Measurements from ENCODE around the gene FN3KRP. TPM values are rescaled to one million over a fixed set of nuclear protein-coding genes. Genes with fewer than 3 reads are reported as not detected.
"Not testable (repeated sequence)": the region's sequence is repeated elsewhere in the genome, so short reads cannot be mapped to it uniquely, and the experiment has no call there.

The FN3KRP gene
- total and polyA plus RNA-seq, 2 donors = 19.4 to 40.9 TPM

DNA sequence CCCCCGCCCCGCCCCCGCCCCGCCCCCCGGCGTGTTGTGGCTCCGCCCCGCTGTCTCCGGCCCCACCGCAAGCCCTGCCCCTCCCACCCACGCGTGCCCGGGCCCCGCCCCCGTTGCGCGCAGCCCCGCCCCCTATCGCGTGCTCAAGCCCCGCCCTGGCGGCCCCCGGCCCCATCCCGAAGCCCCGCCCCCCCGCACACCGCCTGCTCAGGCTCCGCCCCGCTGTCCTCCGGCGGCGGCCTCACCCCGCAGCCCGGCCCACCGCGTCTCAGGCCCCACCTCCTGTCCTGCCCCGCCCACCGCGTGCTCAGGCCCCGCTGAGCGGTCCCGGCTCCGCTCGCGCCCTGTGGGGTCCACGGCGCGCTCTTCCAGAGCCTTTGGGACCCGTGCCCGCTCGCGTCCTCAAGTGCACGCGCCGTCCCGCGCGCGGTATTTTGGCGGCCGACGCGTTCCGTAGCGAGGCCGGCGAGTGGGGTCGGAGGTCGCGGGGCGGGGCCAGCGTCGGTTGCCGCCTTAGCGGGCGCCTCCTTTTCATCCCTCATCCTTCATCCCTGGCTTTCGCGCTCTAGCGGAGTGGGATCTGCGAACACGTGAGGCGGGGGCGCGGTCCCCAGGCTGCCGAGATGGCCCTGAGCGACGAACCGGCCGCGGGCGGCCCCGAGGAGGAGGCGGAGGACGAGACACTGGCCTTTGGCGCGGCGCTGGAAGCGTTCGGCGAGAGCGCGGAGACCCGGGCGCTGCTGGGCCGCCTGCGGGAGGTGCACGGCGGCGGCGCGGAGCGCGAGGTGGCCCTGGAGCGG, 35.3 kb downstream of the FN3KRP start, which contains the start of gene TBCD:
TSS of gene TBCD (plus strand) at position 495 of the 800 bp plus-strand sequence. CDS start at position 624, 129 bp downstream.
- WGBS = 1% methylated on average over 111 of the region's 114 CpGs

DNA sequence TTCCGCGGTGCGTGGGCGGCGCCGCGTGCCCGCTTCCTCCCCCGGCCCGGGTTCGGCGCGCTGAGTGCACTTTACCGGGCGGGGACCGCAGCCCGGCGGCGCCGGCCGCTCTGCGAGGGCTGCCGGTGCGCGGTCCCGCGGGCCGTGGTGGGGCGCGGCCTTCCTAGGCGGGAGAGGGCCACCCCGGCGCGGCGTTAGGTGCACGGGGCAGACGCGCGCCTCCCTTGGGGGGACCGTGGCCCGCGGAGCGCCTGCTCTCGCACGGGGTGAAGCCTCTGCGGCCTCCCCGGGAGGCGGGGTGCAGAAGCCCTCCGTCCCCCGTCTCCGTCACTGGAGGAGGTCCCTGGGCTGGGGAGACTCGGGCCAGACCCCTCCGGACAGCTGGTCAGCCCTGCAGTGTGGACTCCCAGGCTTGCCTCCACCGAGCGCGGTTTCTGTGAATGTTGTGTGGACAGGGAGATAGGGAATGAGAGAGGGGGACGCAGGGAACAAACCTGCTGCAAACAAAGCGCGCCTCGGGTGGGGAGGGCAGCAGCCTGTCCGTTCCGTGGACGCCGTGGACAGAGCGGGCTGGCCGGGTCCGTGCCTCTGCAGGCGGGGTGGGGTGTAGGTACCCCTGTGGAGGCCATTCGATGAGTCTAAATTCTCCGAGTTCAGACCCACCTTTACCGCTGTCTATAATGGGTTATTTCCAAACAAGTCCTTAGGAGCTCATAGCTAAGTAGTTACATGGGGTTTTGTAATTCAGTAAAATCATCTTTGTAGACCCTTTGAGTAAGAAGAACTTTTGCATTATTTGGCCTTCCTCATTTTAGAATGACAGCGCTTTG, 36.1 kb downstream of the FN3KRP start:
- no peak overlapping the region for H3K27ac ChIP-seq (ENCODE audit: low read depth)
- H3K4me3 ChIP-seq (ENCODE audit: low read depth, low read length) = peak overlapping the region; percentile 84
- no peaks in the 10 kb centered on the region for H3K36me3 ChIP-seq (ENCODE audit: insufficient read depth)
- under 1% methylated on average over 72 of the region's 72 CpGs for WGBS
- H3K4me1 ChIP-seq (ENCODE audit: insufficient read depth) = no peaks in the 10 kb centered on the region
- DNase-seq (ENCODE audit: extremely low spot score) = no peak

More for the DNA sequence above, 35.3 kb downstream of the FN3KRP start, which contains the start of gene TBCD:
- H3K36me3 ChIP-seq (ENCODE audit: insufficient read depth) = no peaks in the 10 kb centered on the region
- DNase-seq (ENCODE audit: extremely low spot score) = no peak
- no peaks in the 10 kb centered on the region for H3K4me1 ChIP-seq (ENCODE audit: insufficient read depth)
- peak within 1 kb of the TSS; percentile 86 for H3K27ac ChIP-seq (ENCODE audit: low read depth)
- peak within 1 kb of the TSS; percentile 84 for H3K4me3 ChIP-seq (ENCODE audit: low read depth, low read length)

DNA sequence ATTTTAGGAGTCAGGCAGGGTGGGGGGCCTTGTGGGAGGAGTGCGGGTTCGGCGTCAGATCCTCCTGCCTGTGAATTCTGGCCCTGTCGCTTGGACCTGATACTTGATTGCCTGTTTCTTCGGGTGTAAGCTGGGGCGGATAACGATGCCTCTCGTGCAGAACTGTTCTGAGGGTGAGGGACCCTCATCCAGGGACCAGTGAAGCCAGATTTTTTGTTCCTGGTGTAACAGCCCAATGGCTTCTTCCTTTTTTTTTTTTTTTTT, 36.6 kb downstream of the FN3KRP start:
- no peak for DNase-seq (ENCODE audit: extremely low spot score)
- Histone ChIP-seq H3K4me3 (ENCODE audit: low read depth, low read length) (no peak overlapping the region), H3K36me3 (ENCODE audit: insufficient read depth) (no peaks in the 10 kb centered on the region), H3K4me1 (ENCODE audit: insufficient read depth) (no peaks in the 10 kb centered on the region), H3K27ac (ENCODE audit: low read depth) (no peak overlapping the region)
- WGBS = 34% methylated on average over 8 of the region's 8 CpGs

DNA sequence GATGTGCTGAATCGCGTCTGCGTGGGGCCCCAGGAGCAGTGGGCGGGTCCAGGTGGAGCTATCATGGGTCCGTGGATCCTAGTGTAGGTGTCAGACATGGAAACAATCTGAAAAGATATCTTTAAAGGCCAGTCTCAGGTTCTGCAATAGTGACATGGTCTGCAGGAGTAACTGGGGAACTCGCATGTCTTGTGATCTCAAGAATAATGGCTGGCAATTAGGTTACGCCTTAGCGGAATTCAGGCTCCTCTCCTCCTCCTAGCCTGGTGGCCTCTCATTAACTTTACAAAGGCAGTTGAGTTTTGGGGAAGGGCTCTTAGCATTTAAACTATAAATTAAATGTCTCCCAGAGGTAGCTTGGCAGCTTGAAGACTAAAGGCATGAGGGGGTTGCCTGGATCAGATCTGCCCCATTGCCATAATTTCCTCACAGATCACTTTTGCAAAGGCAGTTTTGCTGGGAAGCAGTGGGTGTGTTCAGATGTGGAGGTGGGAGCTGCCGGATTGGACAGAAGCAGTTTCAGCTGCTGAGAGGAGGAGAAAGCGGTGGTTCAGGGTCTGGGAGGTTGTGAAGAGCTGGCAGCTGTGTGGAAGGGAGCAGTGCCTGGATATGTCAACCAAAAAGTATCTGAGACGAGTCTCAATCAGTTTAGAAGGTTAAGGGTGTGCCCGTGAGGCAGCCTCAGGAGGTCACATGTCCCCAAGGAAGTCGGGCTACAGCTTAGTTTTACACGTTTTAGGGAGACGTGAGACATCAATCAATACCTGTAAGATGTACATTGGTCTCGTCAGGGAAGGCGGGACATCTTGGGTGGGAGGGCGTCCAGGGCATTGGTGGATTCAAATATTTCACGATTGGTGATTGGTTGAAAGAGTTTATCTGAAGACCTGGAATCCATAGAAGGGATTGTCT, 38.0 kb downstream of the FN3KRP start:
- H3K27ac ChIP-seq (ENCODE audit: low read depth) = no peak overlapping the region
- 84% methylated on average over 19 of the region's 19 CpGs for WGBS
- H3K4me1 ChIP-seq (ENCODE audit: insufficient read depth) = no peaks in the 10 kb centered on the region
- no peak overlapping the region for H3K4me3 ChIP-seq (ENCODE audit: low read depth, low read length)
- no peaks in the 10 kb centered on the region for H3K36me3 ChIP-seq (ENCODE audit: insufficient read depth)
- no peak for DNase-seq (ENCODE audit: extremely low spot score)

DNA sequence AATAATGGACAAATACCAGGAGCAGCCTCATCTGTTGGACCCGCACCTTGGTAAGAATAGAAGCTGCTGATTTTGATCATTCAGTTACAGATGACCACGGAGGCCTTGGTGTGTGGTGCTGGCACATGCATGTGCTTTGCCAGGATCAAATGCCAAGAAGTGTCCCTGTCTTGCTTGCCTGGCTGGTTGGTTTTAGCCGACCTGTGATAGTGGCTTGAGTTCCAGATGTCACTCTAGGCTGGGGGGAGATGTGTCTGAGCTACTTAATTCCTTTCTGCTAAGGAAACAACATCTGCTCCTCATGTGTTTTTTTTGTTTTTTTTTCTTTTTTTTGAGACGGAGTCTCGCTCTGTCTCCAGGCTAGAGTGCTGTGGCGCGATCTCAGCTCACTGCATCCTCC, 39.7 kb downstream of the FN3KRP start:
- WGBS = 93% methylated on average over 7 of the region's 7 CpGs
- DNase-seq (ENCODE audit: extremely low spot score) = no peak
- H3K4me3 ChIP-seq (ENCODE audit: low read depth, low read length) = no peak overlapping the region

DNA sequence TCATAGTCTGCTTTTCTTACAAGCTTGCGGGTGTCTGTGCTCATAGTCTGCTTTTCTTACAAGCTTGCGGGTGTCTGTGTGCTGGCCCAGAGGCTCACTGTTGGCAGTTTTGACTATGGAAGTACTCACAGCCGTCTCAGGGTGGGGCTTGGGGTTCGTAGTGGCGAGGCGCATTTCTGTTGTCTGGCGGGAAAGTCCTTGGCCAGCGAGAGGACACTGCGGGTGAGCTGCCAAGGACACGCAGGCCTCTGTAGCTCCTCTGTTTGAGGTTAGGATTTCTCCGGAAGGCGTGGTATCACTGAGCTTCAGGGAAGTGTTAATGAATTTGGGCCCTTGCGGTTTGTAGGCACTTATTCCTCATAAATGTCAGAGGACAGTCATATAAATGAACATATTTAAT, 48.9 kb downstream of the FN3KRP start:
- no peak overlapping the region for H3K4me3 ChIP-seq (ENCODE audit: low read depth, low read length)
- 79% methylated on average over 13 of the region's 13 CpGs for WGBS

More for the DNA sequence above, 39.7 kb downstream of the FN3KRP start:
- Histone ChIP-seq H3K27ac (ENCODE audit: low read depth) (no peak overlapping the region), H3K4me1 (ENCODE audit: insufficient read depth) (no peaks in the 10 kb centered on the region), H3K36me3 (ENCODE audit: insufficient read depth) (no peaks in the 10 kb centered on the region)

DNA sequence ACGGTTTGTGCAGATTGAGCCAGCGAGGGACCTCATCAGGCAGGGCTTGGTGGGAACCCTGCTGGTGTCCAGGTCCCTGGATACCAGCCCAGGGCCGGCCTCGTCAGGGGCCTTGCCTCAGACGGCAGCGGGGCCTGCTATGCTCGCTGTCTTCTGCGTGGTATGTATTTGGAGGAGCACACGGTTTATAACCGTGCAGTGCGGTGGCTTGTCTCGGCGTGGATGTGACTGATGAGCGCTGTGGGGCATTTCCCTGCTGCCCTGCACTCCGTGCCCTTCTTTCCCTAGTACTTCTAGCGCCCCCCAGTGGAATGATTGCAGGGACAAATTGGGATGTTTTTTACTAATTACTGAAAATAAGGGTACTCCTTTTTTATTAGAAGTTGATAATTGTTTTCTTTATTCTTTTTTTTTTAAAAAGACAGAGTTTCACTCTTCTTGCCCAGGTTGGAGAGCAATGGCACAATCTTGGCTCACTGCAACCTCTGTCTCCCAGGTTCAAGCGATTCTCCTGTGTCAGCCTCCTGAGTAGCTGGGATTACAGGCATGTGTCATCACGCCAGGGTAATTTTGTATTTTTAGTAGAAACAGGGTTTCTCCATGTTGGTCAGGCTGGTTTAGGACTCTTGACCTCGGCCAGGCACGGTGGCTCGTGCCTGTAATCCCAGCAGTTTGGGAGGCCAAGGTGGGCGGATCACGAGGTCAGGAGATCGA, 50.7 kb downstream of the FN3KRP start:
- H3K4me3 ChIP-seq (ENCODE audit: low read depth, low read length) = no peak overlapping the region
- H3K4me1 ChIP-seq (ENCODE audit: insufficient read depth) = no peaks in the 10 kb centered on the region
- no peak overlapping the region for H3K27ac ChIP-seq (ENCODE audit: low read depth)
- 78% methylated on average over 24 of the region's 24 CpGs for WGBS
- no peak for DNase-seq (ENCODE audit: extremely low spot score)
- H3K36me3 ChIP-seq (ENCODE audit: insufficient read depth) = no peaks in the 10 kb centered on the region

More for the DNA sequence above, 48.9 kb downstream of the FN3KRP start:
- Histone ChIP-seq H3K36me3 (ENCODE audit: insufficient read depth) (no peaks in the 10 kb centered on the region), H3K4me1 (ENCODE audit: insufficient read depth) (no peaks in the 10 kb centered on the region), H3K27ac (ENCODE audit: low read depth) (no peak overlapping the region)
- no peak for DNase-seq (ENCODE audit: extremely low spot score)

DNA sequence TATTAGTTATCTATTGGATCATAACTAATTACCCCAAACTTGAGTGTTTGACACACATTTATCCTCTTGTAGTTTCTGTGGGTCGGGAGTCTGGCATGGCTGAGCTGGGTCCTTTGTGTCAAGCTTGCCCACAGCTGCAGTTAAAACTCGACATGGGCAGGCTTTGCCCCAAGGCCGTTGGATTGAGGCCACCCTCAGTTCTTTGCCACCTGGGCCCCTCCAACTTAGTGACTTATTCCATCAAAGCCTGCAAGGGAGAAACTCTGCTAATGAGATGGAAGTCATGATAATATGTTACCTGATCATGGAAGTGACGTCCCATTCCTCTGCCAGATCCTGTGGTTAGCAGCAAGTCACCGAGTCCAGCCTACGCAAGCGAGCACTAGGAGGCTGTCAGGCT, 52.5 kb downstream of the FN3KRP start:
- WGBS = 96% methylated on average over 7 of the region's 7 CpGs
- no peak overlapping the region for H3K4me3 ChIP-seq (ENCODE audit: low read depth, low read length)
- H3K27ac ChIP-seq (ENCODE audit: low read depth) = no peak overlapping the region
- no peaks in the 10 kb centered on the region for H3K36me3 ChIP-seq (ENCODE audit: insufficient read depth)
- DNase-seq (ENCODE audit: extremely low spot score) = no peak
- no peaks in the 10 kb centered on the region for H3K4me1 ChIP-seq (ENCODE audit: insufficient read depth)

DNA sequence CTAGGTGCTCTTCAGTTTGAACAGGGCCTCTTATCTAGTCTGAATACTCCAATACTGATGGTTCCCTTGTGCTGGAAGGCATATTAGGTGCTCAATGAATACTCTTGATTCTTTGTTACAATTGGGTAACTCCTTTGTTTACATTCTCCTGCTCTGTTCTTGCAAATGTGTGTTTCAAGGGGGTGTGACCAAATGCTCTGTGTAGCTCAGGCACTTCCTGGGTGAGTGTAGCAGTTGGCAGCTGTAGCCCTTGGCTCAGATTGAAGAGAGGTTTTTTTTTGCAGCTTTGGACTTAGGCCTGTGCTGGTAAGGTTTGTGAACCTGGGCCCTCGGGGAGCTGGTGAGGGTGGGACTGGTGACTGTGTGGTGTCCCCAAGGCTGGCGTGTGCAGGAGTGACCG, 55.5 kb downstream of the FN3KRP start:
- Histone ChIP-seq H3K4me3 (ENCODE audit: low read depth, low read length) (no peak overlapping the region), H3K36me3 (ENCODE audit: insufficient read depth) (no peaks in the 10 kb centered on the region), H3K4me1 (ENCODE audit: insufficient read depth) (no peaks in the 10 kb centered on the region), H3K27ac (ENCODE audit: low read depth) (no peak overlapping the region)
- WGBS = 83% methylated on average over 3 of the region's 3 CpGs
- DNase-seq (ENCODE audit: extremely low spot score) = no peak

DNA sequence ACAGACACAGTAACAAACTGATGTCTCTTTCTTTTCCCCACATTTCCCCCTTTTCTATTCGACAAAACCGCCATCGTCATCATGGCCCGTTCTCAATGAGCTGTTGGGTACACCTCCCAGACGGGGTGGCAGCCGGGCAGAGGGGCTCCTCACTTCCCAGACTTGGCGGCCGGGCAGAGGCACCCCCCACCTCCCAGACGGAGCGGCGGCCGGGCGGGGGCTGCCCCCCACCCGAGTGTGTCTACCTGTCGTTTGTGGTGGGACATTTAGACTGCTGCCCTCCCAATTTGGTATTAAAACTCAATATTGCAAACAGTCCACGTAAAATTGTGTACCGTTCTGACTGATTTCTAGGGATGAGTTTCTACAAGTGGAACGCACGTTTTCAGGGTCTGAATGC, 58.0 kb downstream of the FN3KRP start:
- H3K27ac ChIP-seq (ENCODE audit: low read depth); DNase-seq (ENCODE audit: extremely low spot score); H3K4me3 ChIP-seq (ENCODE audit: low read depth, low read length); H3K4me1 ChIP-seq (ENCODE audit: insufficient read depth); H3K36me3 ChIP-seq (ENCODE audit: insufficient read depth): not testable (repeated sequence)
- WGBS = 86% methylated on average over 19 of the region's 19 CpGs

DNA sequence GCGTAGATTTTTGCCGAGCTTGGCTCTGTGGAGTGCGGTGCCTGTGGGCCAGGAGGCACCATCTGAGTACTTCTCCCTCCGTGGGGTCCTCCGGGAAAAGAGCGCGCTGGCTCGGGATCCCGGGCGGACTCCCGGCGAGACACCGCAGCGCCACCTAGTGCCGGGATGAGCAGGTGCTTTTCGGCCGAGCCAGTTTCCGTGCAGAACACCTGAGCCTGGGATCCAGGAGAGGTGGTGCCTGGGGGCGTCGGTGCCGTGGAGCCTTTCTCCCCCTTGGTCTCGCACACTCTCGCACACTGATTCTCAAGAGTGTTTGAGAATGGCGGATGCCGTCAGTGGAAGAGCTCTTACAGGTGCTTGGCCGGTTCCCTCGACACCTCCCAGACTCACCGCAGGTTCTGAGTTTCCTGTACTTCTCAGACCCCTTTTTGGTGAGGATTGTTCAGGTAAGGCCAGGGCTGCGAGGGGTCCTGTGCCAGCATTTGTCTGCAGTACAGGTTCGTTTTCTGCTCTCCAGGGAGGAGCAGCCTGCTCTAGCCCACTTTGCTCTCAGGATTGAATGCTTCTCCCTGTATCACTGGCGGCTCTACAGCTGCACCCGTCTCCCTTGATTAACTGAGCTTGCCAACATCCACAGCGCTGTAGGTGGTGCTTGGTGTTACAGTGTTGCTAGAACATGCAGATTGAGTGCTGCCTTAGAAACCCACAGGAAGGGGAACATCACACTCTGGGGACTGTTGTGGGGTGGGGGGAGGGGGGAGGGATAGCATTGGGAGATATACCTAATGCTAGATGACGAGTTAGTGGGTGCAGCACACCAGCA, 58.7 kb downstream of the FN3KRP start:
- no peaks in the 10 kb centered on the region for H3K36me3 ChIP-seq (ENCODE audit: insufficient read depth)
- H3K4me3 ChIP-seq (ENCODE audit: low read depth, low read length) = no peak overlapping the region
- 39% methylated on average over 33 of the region's 34 CpGs for WGBS
- H3K4me1 ChIP-seq (ENCODE audit: insufficient read depth) = no peaks in the 10 kb centered on the region
- H3K27ac ChIP-seq (ENCODE audit: low read depth) = no peak overlapping the region
- no peak for DNase-seq (ENCODE audit: extremely low spot score)

DNA sequence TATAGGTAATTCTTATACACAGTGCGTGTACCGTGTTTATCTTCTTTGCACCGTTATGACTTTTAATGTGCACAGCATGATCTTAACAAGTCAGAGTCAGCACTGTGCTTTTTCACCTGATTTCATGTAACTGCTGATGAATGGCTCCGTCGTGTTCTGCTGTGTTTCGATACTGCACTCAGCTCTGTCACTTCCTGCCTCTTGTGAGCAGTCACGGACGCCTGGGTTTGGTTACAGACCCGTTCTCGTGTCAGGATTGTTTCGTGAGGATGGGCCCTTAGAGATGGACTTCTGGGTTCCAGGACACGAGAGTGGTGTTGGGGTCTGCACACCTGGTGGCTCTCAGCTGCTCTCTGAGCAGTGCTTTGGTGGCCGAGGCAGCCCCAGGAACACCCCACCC, 59.9 kb downstream of the FN3KRP start:
- 92% methylated on average over 13 of the region's 13 CpGs for WGBS
- no peaks in the 10 kb centered on the region for H3K36me3 ChIP-seq (ENCODE audit: insufficient read depth)

More for the DNA sequence above, 59.9 kb downstream of the FN3KRP start:
- no peak overlapping the region for H3K4me3 ChIP-seq (ENCODE audit: low read depth, low read length)
- H3K27ac ChIP-seq (ENCODE audit: low read depth) = no peak overlapping the region
- H3K4me1 ChIP-seq (ENCODE audit: insufficient read depth) = no peaks in the 10 kb centered on the region
- DNase-seq (ENCODE audit: extremely low spot score) = no peak

Data from urinary bladder (tissue), 4 donors.